Measurements from ENCODE around the gene TMEM154. TPM values are rescaled to one million over a fixed set of nuclear protein-coding genes. Genes with fewer than 3 reads are reported as not detected.
A peak's percentile ranks its signal among the peaks of the same experiment; 100 is the strongest.

Gene TMEM154
- polyA plus RNA-seq, 3 donors = 24.7 to 157 (median 117) TPM

DNA sequence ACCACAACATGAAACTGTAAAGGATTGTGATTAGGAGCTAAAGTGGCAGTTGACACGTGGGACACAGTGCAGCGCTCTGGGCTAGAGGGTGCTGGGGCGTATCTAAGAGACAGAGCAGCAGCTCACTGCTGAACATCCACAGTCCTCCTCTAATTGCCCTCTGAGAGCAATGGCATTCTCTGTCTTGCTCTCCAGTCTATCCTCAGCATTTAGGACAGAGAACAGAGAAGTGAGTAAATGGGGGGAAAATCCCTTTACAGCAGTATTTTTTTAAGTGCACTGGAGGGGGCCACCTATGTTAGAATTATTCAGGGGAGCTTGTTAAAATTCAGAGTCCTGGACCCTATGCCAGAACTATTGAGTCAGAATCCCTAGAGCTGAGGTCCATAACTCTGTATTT lies 4.2 kb upstream of the TMEM154 start:
- Histone ChIP-seq H3K4me3 (replicated peaks in 1 of 3; ENCODE audit: low read depth in 2 of 3, low read length in 3 of 3) (no peak overlapping the region), H3K9me3 (replicated peaks in 1 of 2; ENCODE audit: control insufficient read depth in 1 of 2, insufficient read depth in 1 of 2, low read length in 2 of 2) (no peaks in the 10 kb centered on the region), H3K27ac (ENCODE audit: low read depth in 1 of 2, low read length in 2 of 2) (no peak overlapping the region), H3K4me2 (replicated peaks; ENCODE audit: extremely low read depth, low read length, poor library complexity, severe bottlenecking) (no peak overlapping the region), H3K79me2 (ENCODE audit: insufficient read depth, low read length) (peaks cover 4% of the 10 kb centered on the region), H3K27me3 (ENCODE audit: control insufficient read depth in 2 of 2, insufficient read depth in 2 of 2, low read length in 2 of 2) (no peaks in the 10 kb centered on the region), H3K36me3 (replicated peaks in 1 of 2; ENCODE audit: control insufficient read depth in 1 of 2, insufficient read depth in 2 of 2, low read length in 2 of 2) (no peaks in the 10 kb centered on the region), H4K20me1 (ENCODE audit: insufficient read depth, low read length) (no peaks in the 10 kb centered on the region), H2AFZ (ENCODE audit: insufficient read depth, low read depth, low read length, poor library complexity, severe bottlenecking) (no peak overlapping the region), H3K4me1 (ENCODE audit: control insufficient read depth in 1 of 2, insufficient read depth in 2 of 2, low read length in 2 of 2) (peaks cover 23 to 30% of the 10 kb centered on the region in 2 donors), H3K9ac (ENCODE audit: insufficient read depth, low read length, poor library complexity, severe bottlenecking) (no peak overlapping the region)
- Mint-ChIP-seq H3K36me3 (no peaks in the 10 kb centered on the region), H3K4me3 (no peak overlapping the region), H3K27ac (peak overlapping the region in 2 of 7 donors; percentile 35 to 57), H3K9me3 (no peaks in the 10 kb centered on the region), H3K27me3 (ENCODE audit: low read depth in 3 of 3) (peaks cover 0 to 2% (median 0%) of the 10 kb centered on the region in 3 donors), H3K4me1 (peaks cover 37% of the 10 kb centered on the region)
- intact Hi-C loops (cut with micrococcal nuclease) = no loop called here
- TF ChIP-seq, protein P1, sequence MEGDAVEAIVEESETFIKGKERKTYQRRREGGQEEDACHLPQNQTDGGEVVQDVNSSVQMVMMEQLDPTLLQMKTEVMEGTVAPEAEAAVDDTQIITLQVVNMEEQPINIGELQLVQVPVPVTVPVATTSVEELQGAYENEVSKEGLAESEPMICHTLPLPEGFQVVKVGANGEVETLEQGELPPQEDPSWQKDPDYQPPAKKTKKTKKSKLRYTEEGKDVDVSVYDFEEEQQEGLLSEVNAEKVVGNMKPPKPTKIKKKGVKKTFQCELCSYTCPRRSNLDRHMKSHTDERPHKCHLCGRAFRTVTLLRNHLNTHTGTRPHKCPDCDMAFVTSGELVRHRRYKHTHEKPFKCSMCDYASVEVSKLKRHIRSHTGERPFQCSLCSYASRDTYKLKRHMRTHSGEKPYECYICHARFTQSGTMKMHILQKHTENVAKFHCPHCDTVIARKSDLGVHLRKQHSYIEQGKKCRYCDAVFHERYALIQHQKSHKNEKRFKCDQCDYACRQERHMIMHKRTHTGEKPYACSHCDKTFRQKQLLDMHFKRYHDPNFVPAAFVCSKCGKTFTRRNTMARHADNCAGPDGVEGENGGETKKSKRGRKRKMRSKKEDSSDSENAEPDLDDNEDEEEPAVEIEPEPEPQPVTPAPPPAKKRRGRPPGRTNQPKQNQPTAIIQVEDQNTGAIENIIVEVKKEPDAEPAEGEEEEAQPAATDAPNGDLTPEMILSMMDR (IDR thresholded peaks at IDR 0.05) = no peak
- no peak for DNase-seq
- WGBS (ENCODE audit: insufficient coverage) = 100% methylated on average over 2 of the region's 3 CpGs

GRCh38 chr4:152682143-152682941 lies 2.5 kb upstream of the TMEM154 start:
- H3K9ac ChIP-seq (ENCODE audit: insufficient read depth, low read length, poor library complexity, severe bottlenecking) = no peak overlapping the region
- Mint-ChIP-seq H3K4me1 (peaks cover 52% of the 10 kb centered on the region), H3K27ac (peak overlapping the region in 1 of 7 donors; percentile 58), H3K27me3 (ENCODE audit: low read depth in 3 of 3) (peaks cover 0 to 2% (median 0%) of the 10 kb centered on the region in 3 donors), H3K36me3 (peaks cover 6 to 7% of the 10 kb centered on the region in 2 donors), H3K9me3 (no peaks in the 10 kb centered on the region), H3K4me3 (no peak overlapping the region)
- no peaks in the 10 kb centered on the region for H3K36me3 ChIP-seq (replicated peaks in 1 of 2; ENCODE audit: control insufficient read depth in 1 of 2, insufficient read depth in 2 of 2, low read length in 2 of 2)
- H3K27ac ChIP-seq (ENCODE audit: low read depth in 1 of 2, low read length in 2 of 2) = no peak overlapping the region
- intact Hi-C loops (cut with micrococcal nuclease) = no loop called here
- H3K27me3 ChIP-seq (ENCODE audit: control insufficient read depth in 2 of 2, insufficient read depth in 2 of 2, low read length in 2 of 2) = no peaks in the 10 kb centered on the region
- H3K79me2 ChIP-seq (ENCODE audit: insufficient read depth, low read length) = peaks cover 20% of the 10 kb centered on the region
- H3K4me3 ChIP-seq (replicated peaks in 1 of 3; ENCODE audit: low read depth in 2 of 3, low read length in 3 of 3) = no peak overlapping the region
- DNase-seq = no peak
- TF ChIP-seq, protein P1 (IDR thresholded peaks at IDR 0.05) = no peak
- WGBS (ENCODE audit: insufficient coverage) = 85% methylated on average over 7 of the region's 9 CpGs
- no peak overlapping the region for H3K4me2 ChIP-seq (replicated peaks; ENCODE audit: extremely low read depth, low read length, poor library complexity, severe bottlenecking)
- no peaks in the 10 kb centered on the region for H3K9me3 ChIP-seq (replicated peaks in 1 of 2; ENCODE audit: control insufficient read depth in 1 of 2, insufficient read depth in 1 of 2, low read length in 2 of 2)
- H2AFZ ChIP-seq (ENCODE audit: insufficient read depth, low read depth, low read length, poor library complexity, severe bottlenecking) = no peak overlapping the region
- peaks cover 9% of the 10 kb centered on the region for H4K20me1 ChIP-seq (ENCODE audit: insufficient read depth, low read length)
- H3K4me1 ChIP-seq (ENCODE audit: control insufficient read depth in 1 of 2, insufficient read depth in 2 of 2, low read length in 2 of 2) = peaks cover 38 to 47% of the 10 kb centered on the region in 2 donors
